SU-DHL-6 (cell line): ENCODE results near the gene KRTAP5-3.

Experiments
- H2AFZ ChIP-seq: fragments of 200-600 bp; sonication (generic); 2 replicates; pipeline ENCODE4 v1.6.1; 2014; ENCODE audit warnings: low read depth, mild to moderate bottlenecking, moderate library complexity, mixed read lengths, antibody characterized with exemption, low read length; ENCODE audit not compliant: severe bottlenecking
- H3F3A ChIP-seq: fragments of 200-600 bp; shearing (Covaris generic); 2 replicates; pipeline ENCODE4 v1.6.0; 2016; ENCODE audit warnings: antibody characterized with exemption, mild to moderate bottlenecking; ENCODE audit not compliant: insufficient read depth
- H3K27ac ChIP-seq: fragments of 200-600 bp; sonication (generic); 2 replicates; pipeline ENCODE4 v1.5.1; 2016; ENCODE audit warnings: low read depth, mild to moderate bottlenecking, low read length, moderate library complexity, mixed read lengths
- H3K27me3 ChIP-seq: fragments of 200-600 bp; sonication (generic), shearing (Covaris generic); 2 replicates; pipeline ENCODE4 v1.6.0; 2014; ENCODE audit warnings: mild to moderate bottlenecking, low read length
- H3K36me3 ChIP-seq: fragments of 200-600 bp; sonication (generic); 2 replicates; pipeline ENCODE4 v1.6.1; 2014; ENCODE audit warnings: mild to moderate bottlenecking, low read length, mixed read lengths
- H3K4me2 ChIP-seq: fragments of 300-600, 200-600 bp; shearing (Covaris generic), sonication (generic); 2 replicates; pipeline ENCODE4 v1.6.0; 2014; ENCODE audit warnings: low read length, low read depth, mild to moderate bottlenecking; ENCODE audit not compliant: poor library complexity, severe bottlenecking
- H3K4me3 ChIP-seq: fragments of 200-600 bp; sonication (generic); 2 replicates; pipeline ENCODE4 v1.5.1; 2014; ENCODE audit warnings: antibody characterized with exemption, low read length, mild to moderate bottlenecking, mixed read lengths; ENCODE audit not compliant: insufficient read depth, poor library complexity, severe bottlenecking
- H3K79me2 ChIP-seq: fragments of 200-600 bp; sonication (generic); 2 replicates; pipeline ENCODE4 v1.6.1; 2014; ENCODE audit warnings: mild to moderate bottlenecking, low read length, moderate library complexity; ENCODE audit not compliant: insufficient read depth
- H3K9ac ChIP-seq: fragments of 200-600 bp; sonication (generic); 2 replicates; pipeline ENCODE4 v1.7.0; 2014; ENCODE audit warnings: mild to moderate bottlenecking, low read length
- H3K9me2 ChIP-seq: fragments of 200-600 bp; sonication (generic); replicated peaks from 2 replicates; pipeline ENCODE4 v1.6.1; 2014; ENCODE audit warnings: low read length; ENCODE audit not compliant: insufficient read depth
- H3K9me3 ChIP-seq: fragments of 200-600 bp; sonication (generic); 2 replicates; pipeline ENCODE4 v1.6.1; 2014; ENCODE audit warnings: low read length, mixed read lengths; ENCODE audit not compliant: insufficient read depth
- H4K20me1 ChIP-seq: fragments of 200-600 bp; sonication (generic); 2 replicates; pipeline ENCODE4 v1.6.1; 2014; ENCODE audit warnings: low read depth, mild to moderate bottlenecking, antibody characterized with exemption, low read length, moderate library complexity, mixed read lengths
- EZH2phosphoT487 ChIP-seq: fragments of 200-600 bp; sonication (generic), shearing (Covaris generic); conservative IDR thresholded peaks from 2 replicates; pipeline ENCODE4 v1.6.1; 2018; ENCODE audit warnings: mild to moderate bottlenecking, antibody characterized with exemption, low read length, moderate library complexity, mixed read lengths
- TF ChIP-seq, protein P1 (sequence below): fragments of 200-600 bp; sonication (generic); IDR thresholded peaks from one replicate; pipeline ENCODE4 v1.5.1; 2017; ENCODE audit warnings: antibody characterized with exemption, mild to moderate bottlenecking, low read length, moderate library complexity; ENCODE audit not compliant: insufficient read depth, poor library complexity, severe bottlenecking

Gene KRTAP5-3

DNA sequence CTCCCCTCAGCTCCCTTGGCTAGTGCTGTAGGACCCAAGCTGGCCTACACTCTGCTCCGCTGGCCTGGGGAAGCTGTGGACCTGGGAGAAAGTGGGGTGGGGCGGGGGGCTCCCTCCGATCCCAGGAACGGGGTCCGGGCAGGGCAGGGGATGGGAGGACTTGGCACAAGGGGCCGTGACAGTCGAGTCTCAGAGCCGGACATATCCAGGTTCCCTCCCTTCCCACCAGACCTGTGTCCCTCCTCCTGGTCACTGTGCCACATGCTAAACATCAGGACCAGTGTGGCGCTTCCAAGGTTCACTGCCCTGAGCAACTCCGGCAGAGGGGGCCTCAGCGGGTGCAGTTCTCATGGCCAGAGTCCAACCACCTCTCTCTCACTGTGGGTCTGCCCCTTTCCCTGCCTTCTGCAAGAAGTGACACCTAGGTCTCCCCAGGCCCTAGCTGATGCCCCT is 38.2 kb downstream of the KRTAP5-3 start:
- H3K27ac ChIP-seq, result no peak overlapping the region
- H3K27me3 ChIP-seq, result no peaks in the 10 kb centered on the region
- no peaks in the 10 kb centered on the region for H3F3A ChIP-seq
- H3K79me2 ChIP-seq, result no peaks in the 10 kb centered on the region
- H3K36me3 ChIP-seq, result no peaks in the 10 kb centered on the region
- H3K9me2 ChIP-seq, result no peaks in the 10 kb centered on the region
- H3K9me3 ChIP-seq, result no peaks in the 10 kb centered on the region
- H3K4me2 ChIP-seq, result no peak overlapping the region
- no peak overlapping the region for H3K4me3 ChIP-seq
- no peak overlapping the region for H3K9ac ChIP-seq
- TF ChIP-seq EZH2phosphoT487, result no peak
- TF ChIP-seq, protein P1, sequence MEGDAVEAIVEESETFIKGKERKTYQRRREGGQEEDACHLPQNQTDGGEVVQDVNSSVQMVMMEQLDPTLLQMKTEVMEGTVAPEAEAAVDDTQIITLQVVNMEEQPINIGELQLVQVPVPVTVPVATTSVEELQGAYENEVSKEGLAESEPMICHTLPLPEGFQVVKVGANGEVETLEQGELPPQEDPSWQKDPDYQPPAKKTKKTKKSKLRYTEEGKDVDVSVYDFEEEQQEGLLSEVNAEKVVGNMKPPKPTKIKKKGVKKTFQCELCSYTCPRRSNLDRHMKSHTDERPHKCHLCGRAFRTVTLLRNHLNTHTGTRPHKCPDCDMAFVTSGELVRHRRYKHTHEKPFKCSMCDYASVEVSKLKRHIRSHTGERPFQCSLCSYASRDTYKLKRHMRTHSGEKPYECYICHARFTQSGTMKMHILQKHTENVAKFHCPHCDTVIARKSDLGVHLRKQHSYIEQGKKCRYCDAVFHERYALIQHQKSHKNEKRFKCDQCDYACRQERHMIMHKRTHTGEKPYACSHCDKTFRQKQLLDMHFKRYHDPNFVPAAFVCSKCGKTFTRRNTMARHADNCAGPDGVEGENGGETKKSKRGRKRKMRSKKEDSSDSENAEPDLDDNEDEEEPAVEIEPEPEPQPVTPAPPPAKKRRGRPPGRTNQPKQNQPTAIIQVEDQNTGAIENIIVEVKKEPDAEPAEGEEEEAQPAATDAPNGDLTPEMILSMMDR, result no peak
- H2AFZ ChIP-seq, result no peak overlapping the region
- no peaks in the 10 kb centered on the region for H4K20me1 ChIP-seq

DNA sequence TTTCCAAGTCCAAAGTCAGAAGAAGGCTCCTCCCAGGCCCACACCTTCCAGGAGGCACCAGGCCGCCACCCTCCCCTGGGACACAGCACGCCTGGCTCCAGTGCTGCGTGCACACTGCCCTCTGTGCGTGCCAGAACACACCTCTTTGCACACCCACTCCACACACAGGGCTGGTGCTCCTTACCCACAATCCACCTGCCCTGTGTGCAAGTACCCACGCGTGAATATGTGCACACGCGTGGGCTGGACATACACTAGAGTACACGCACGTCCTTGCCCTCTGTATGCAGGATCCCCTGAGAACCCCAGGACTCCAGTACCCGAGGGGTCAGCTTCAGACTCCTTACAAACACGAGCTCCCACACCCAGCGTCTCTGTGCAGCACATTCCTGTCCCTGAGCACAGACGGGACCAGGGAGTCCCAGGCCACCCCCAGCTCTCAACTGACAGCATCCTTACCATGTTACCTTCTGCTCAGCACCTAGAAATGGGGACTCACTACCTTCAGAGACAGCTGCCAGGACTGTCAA is 38.9 kb downstream of the KRTAP5-3 start:
- Histone ChIP-seq H4K20me1 (no peaks in the 10 kb centered on the region), H3K79me2 (no peaks in the 10 kb centered on the region), H3K36me3 (no peaks in the 10 kb centered on the region), H3F3A (no peaks in the 10 kb centered on the region), H3K4me3 (no peak overlapping the region), H3K9me3 (no peaks in the 10 kb centered on the region), H3K9ac (no peak overlapping the region), H3K27me3 (no peaks in the 10 kb centered on the region), H2AFZ (no peak overlapping the region), H3K27ac (no peak overlapping the region), H3K9me2 (no peaks in the 10 kb centered on the region), H3K4me2 (no peak overlapping the region)
- no peak for TF ChIP-seq EZH2phosphoT487
- TF ChIP-seq, protein P1, result no peak

DNA sequence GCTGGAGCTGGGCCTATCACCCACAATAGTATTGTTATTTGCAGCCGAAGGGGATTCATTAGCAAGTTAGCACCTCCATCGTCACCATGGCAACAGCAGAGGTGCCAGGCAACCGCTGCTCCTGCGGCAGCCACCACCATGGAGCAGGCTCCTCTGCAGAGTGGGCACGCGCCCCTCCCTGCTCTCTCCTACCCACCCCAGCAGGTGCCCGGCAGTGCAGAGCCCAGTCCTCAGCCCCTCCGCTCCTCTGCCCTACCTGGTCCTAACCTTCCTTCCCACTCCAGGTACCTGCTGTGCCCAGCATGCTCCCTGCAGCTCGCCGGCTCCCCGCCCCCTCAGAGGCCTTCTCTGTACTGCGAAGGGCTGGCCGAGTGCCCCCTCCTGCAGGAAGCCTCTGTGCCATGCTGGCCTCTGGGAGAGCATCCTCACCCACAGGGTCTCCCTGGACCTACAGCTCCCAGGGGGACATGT is 39.8 kb downstream of the KRTAP5-3 start:
- Histone ChIP-seq H3K36me3 (no peaks in the 10 kb centered on the region), H4K20me1 (no peaks in the 10 kb centered on the region), H3K4me2 (no peak overlapping the region), H2AFZ (no peak overlapping the region), H3K9ac (no peak overlapping the region), H3K9me3 (no peaks in the 10 kb centered on the region), H3F3A (no peaks in the 10 kb centered on the region), H3K4me3 (no peak overlapping the region), H3K79me2 (no peaks in the 10 kb centered on the region), H3K27ac (no peak overlapping the region), H3K27me3 (no peaks in the 10 kb centered on the region), H3K9me2 (no peaks in the 10 kb centered on the region)
- no peak for TF ChIP-seq EZH2phosphoT487
- TF ChIP-seq, protein P1, result no peak
